ENCODE measurements around the gene WNT7B. TPM values are rescaled to one million over a fixed set of nuclear protein-coding genes. Genes with fewer than 3 reads are reported as not detected.

WNT7B gene
- total and polyA plus RNA-seq, 8 donors = 0.16 to 1.3 (median 0.71) TPM

DNA sequence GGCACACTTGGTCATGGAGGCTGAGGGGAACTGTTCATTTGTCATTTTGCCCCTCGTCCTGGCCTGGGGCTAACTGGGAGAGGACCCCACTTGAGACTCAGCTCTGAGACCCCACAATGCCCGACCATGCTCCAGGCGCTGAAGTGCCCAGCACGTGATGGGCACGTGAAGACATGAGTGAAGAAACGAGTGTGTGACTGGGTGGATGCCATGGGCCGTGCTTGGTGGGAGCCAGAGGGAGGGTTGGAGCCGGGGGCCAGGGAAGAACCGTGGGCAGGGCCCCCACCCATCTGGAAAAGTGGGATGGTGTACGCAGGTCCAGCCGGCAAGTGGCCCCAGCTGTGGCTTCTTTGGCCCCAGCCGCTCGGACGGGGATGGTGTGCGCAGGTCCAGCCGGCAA lies 61.1 kb downstream of the WNT7B start:
- H3K27ac ChIP-seq = no peak overlapping the region
- H3K36me3 ChIP-seq = no peaks in the 10 kb centered on the region
- no peak for TF ChIP-seq CTCF (IDR thresholded peaks at IDR 0.05)
- H3K4me1 ChIP-seq = peaks cover 0 to 16% (median 7%) of the 10 kb centered on the region in 3 donors
- FAIRE-seq (no peak), DNase-seq (peak in 2 of 6 donors; percentile 16 to 52), ATAC-seq (no peak)
- H3K4me3 ChIP-seq = no peak overlapping the region
- WGBS, 2 donors = 89 to 93% methylated on average over 16 of the region's 16 CpGs
- intact Hi-C loops (cut with DNase I) = no loop called here
- no peaks in the 10 kb centered on the region for H3K9me3 ChIP-seq
- no peaks in the 10 kb centered on the region for H3K27me3 ChIP-seq

DNA sequence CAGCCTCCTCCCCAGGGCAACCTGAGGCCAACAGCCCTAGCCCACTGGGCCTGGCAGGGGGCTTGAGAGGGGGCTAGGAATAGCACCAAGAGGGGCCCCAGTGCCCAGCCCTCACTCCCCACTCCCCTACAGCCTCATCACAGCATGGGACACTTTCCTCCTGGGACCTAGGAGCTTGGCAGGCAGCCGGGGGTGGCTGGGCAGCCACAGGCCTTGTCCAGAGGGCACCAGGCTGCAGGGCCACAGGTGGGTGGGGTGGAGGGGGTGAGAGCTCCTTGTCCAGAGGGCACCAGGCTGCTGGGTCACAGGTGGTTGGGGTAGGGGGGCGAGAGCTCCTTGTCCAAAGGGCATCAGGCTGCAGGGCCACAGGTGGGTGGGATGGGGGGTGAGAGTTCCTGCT lies 61.8 kb downstream of the WNT7B start:
- H3K4me1 ChIP-seq = peaks cover 0 to 16% (median 7%) of the 10 kb centered on the region in 3 donors
- no peaks in the 10 kb centered on the region for H3K36me3 ChIP-seq
- no peaks in the 10 kb centered on the region for H3K9me3 ChIP-seq
- DNase-seq (peak in 2 of 6 donors; percentile 18 to 60), ATAC-seq (no peak), FAIRE-seq (no peak)
- intact Hi-C loops (cut with DNase I) = no loop called here
- no peaks in the 10 kb centered on the region for H3K27me3 ChIP-seq
- no peak overlapping the region for H3K27ac ChIP-seq
- no peak for TF ChIP-seq CTCF (IDR thresholded peaks at IDR 0.05)
- no peak overlapping the region for H3K4me3 ChIP-seq
- WGBS, 2 donors = 88 to 89% methylated on average over 1 to 2 of the region's 2 CpGs

DNA sequence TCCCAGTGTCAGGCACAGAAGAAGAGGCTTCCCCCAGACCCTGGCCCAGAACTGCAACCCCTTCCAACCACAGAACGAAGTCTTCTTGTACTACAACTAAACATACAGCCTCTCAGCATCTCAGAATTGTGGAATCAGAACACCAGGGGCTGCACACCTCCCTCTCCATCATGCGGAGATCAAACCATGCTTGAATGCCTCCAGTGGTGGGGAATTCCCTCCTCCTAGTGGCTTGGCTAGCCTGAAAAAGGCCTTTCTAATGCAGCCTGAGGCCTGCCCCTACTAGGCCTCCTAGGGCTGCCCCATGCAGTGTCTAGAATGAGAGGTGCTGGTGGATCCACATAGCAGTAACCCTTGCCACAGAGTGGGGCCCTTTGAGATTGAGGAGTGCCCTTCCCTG lies 62.7 kb downstream of the WNT7B start:
- no peak for TF ChIP-seq CTCF (IDR thresholded peaks at IDR 0.05)
- WGBS, 2 donors = 88 to 94% methylated on average over 2 of the region's 2 CpGs
- no peaks in the 10 kb centered on the region for H3K36me3 ChIP-seq
- H3K27ac ChIP-seq = no peak overlapping the region
- no peak overlapping the region for H3K4me3 ChIP-seq
- ATAC-seq = no peak
- FAIRE-seq = no peak
- H3K4me1 ChIP-seq = peaks cover 0 to 11% (median 7%) of the 10 kb centered on the region in 3 donors
- intact Hi-C loops (cut with DNase I) = no loop called here
- no peaks in the 10 kb centered on the region for H3K27me3 ChIP-seq
- no peaks in the 10 kb centered on the region for H3K9me3 ChIP-seq
- peak in 1 of 6 donors; percentile 4 for DNase-seq

GRCh38 chr22:45912910-45913309 lies 64.1 kb downstream of the WNT7B start:
- ATAC-seq (no peak), FAIRE-seq (no peak), DNase-seq (no peak)
- 71 to 80% methylated on average over 6 of the region's 6 CpGs for WGBS, 2 donors
- no peaks in the 10 kb centered on the region for H3K36me3 ChIP-seq
- no peak overlapping the region for H3K4me3 ChIP-seq
- H3K27ac ChIP-seq = no peak overlapping the region
- peaks cover 0 to 11% (median 7%) of the 10 kb centered on the region in 3 donors for H3K4me1 ChIP-seq
- intact Hi-C loops (cut with DNase I) = no loop called here
- no peaks in the 10 kb centered on the region for H3K27me3 ChIP-seq
- no peak for TF ChIP-seq CTCF (IDR thresholded peaks at IDR 0.05)
- no peaks in the 10 kb centered on the region for H3K9me3 ChIP-seq

- FAIRE-seq = no peak
- TF ChIP-seq CTCF (IDR thresholded peaks at IDR 0.05) = no peak
- peak in 3 of 6 donors; percentile 47 to 60 (median 51) for DNase-seq
- peaks cover 0 to 2% (median under 1%) of the 10 kb centered on the region in 3 donors for H3K4me1 ChIP-seq
- intact Hi-C loops (cut with DNase I) = no loop called here
- H3K4me3 ChIP-seq = no peak overlapping the region
- no peaks in the 10 kb centered on the region for H3K36me3 ChIP-seq
- H3K27me3 ChIP-seq = no peaks in the 10 kb centered on the region
- ATAC-seq = peak; percentile 51 to 76 (median 74)
- H3K27ac ChIP-seq = no peak overlapping the region
- H3K9me3 ChIP-seq = no peaks in the 10 kb centered on the region
- 45% methylated on average over 27 of the region's 27 CpGs for WGBS, 2 donors
Observed at GRCh38 chr22:45911601-45912271, 65.2 kb downstream of the WNT7B start.

Measured in pancreas (tissue), 10 donors.